ENCODE data around the gene KDM1B. TPM values are rescaled to one million over a fixed set of nuclear protein-coding genes. Genes with fewer than 3 reads are reported as not detected.

The KDM1B gene, protein sequence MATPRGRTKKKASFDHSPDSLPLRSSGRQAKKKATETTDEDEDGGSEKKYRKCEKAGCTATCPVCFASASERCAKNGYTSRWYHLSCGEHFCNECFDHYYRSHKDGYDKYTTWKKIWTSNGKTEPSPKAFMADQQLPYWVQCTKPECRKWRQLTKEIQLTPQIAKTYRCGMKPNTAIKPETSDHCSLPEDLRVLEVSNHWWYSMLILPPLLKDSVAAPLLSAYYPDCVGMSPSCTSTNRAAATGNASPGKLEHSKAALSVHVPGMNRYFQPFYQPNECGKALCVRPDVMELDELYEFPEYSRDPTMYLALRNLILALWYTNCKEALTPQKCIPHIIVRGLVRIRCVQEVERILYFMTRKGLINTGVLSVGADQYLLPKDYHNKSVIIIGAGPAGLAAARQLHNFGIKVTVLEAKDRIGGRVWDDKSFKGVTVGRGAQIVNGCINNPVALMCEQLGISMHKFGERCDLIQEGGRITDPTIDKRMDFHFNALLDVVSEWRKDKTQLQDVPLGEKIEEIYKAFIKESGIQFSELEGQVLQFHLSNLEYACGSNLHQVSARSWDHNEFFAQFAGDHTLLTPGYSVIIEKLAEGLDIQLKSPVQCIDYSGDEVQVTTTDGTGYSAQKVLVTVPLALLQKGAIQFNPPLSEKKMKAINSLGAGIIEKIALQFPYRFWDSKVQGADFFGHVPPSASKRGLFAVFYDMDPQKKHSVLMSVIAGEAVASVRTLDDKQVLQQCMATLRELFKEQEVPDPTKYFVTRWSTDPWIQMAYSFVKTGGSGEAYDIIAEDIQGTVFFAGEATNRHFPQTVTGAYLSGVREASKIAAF
- 15.8 and 17.6 TPM in 2 replicates for total RNA-seq (2021)
- percentile 54 among the genes with signal in this experiment for Bru-seq, nascent RNA
- BruChase-seq, experiment 1, labeled RNA remaining after a 2-hour chase = percentile 58 among the genes with signal in this experiment
- BruChase-seq, experiment 2, labeled RNA remaining after a 6-hour chase = percentile 63 among the genes with signal in this experiment
- long read RNA-seq, partial matches to known transcripts = 2 of 32 reads
- long read RNA-seq, other reads (novel, unspliced or antisense) = 30 of 32 reads

- DNase-seq (ENCODE audit: low spot score) = peak; percentile 98
- TF ChIP-seq EZH2 (IDR thresholded peaks at IDR 0.05; ENCODE audit: borderline replicate concordance, low read depth, low read length, poor library complexity, severe bottlenecking) = no peak
- TF ChIP-seq, protein P1, sequence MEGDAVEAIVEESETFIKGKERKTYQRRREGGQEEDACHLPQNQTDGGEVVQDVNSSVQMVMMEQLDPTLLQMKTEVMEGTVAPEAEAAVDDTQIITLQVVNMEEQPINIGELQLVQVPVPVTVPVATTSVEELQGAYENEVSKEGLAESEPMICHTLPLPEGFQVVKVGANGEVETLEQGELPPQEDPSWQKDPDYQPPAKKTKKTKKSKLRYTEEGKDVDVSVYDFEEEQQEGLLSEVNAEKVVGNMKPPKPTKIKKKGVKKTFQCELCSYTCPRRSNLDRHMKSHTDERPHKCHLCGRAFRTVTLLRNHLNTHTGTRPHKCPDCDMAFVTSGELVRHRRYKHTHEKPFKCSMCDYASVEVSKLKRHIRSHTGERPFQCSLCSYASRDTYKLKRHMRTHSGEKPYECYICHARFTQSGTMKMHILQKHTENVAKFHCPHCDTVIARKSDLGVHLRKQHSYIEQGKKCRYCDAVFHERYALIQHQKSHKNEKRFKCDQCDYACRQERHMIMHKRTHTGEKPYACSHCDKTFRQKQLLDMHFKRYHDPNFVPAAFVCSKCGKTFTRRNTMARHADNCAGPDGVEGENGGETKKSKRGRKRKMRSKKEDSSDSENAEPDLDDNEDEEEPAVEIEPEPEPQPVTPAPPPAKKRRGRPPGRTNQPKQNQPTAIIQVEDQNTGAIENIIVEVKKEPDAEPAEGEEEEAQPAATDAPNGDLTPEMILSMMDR (conservative IDR thresholded peaks at IDR 0.05; ENCODE audit: low read depth, low read length) = no peak
- H3K36me3 ChIP-seq (ENCODE audit: insufficient read depth, low read length, poor library complexity, severe bottlenecking) = no peaks in the 10 kb centered on the region
- intact Hi-C loops (cut with micrococcal nuclease; ENCODE audit: unreplicated experiment) = loop anchor here (10.0 kb wide), 1 partner anchor 349 kb away; no protein-coding TSS in a partner anchor
- peaks cover 7% of the 10 kb centered on the region for H3K4me1 ChIP-seq (ENCODE audit: insufficient read depth, low read length, poor library complexity, severe bottlenecking)
- H3K4me3 ChIP-seq (ENCODE audit: low read depth, low read length, poor library complexity, severe bottlenecking) = peak within 1 kb of the TSS; percentile 92
- ChIA-PET CTCF (interaction anchor here (0.5 to 0.6 kb wide), 2 partner anchors 14 to 109 kb away, joined by 4 to 5 read pairs; partner anchors contain the start of gene DEK), POLR2A (ENCODE audit: low non-redundant PET) (interaction anchor here (0.5 kb wide), 1 partner anchor 638 kb away, joined by 3 read pairs; no protein-coding TSS in a partner anchor)
- BruUV-seq (replicated peaks) = no TSS peak
- peak within 1 kb of the TSS; percentile 73 for H3K27ac ChIP-seq (ENCODE audit: low read depth, low read length, poor library complexity, severe bottlenecking)
- no peaks in the 10 kb centered on the region for H3K27me3 ChIP-seq (replicated peaks; ENCODE audit: insufficient read depth, low read depth, low read length, poor library complexity)
- H3K9me3 ChIP-seq (ENCODE audit: low read depth, low read length, poor library complexity, severe bottlenecking) = no peaks in the 10 kb centered on the region
These were observed at the start of gene KDM1B for GRCh38 chr6:18155150-18155863. Gene KDM1B (plus strand): TSS chr6:18155422. CDS start chr6:18159896, 4,474 bp downstream.

DNA sequence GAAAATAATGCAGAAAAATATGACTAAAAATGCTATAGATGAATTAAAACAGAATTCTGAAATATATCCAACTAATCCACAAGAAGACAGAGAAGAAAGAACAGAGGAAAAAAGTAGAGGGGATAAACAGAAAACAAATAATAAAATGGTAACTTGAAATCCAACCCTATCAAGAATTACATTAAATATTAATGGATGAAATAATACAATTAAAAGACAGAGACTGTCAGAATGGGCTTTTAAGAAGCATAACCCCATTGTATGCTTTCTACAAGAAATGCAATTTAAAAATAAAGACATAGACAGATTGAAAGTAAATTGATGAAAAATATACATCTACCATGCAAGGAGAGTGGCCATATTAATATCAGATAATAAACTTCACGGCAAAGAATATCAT, 48.2 kb upstream of the KDM1B start:
- ChIA-PET POLR2A (ENCODE audit: low non-redundant PET) (no interaction called here), CTCF (no interaction called here)
- Histone ChIP-seq H3K27ac (ENCODE audit: low read depth, low read length, poor library complexity, severe bottlenecking) (no peak overlapping the region), H3K4me1 (ENCODE audit: insufficient read depth, low read length, poor library complexity, severe bottlenecking) (no peaks in the 10 kb centered on the region), H3K36me3 (ENCODE audit: insufficient read depth, low read length, poor library complexity, severe bottlenecking) (no peaks in the 10 kb centered on the region), H3K27me3 (replicated peaks; ENCODE audit: insufficient read depth, low read depth, low read length, poor library complexity) (no peaks in the 10 kb centered on the region), H3K4me3 (ENCODE audit: low read depth, low read length, poor library complexity, severe bottlenecking) (no peak overlapping the region), H3K9me3 (ENCODE audit: low read depth, low read length, poor library complexity, severe bottlenecking) (no peaks in the 10 kb centered on the region)
- DNase-seq (ENCODE audit: low spot score) = no peak
- no TSS peak for BruUV-seq (replicated peaks)
- no peak for TF ChIP-seq EZH2 (IDR thresholded peaks at IDR 0.05; ENCODE audit: borderline replicate concordance, low read depth, low read length, poor library complexity, severe bottlenecking)
- TF ChIP-seq, protein P1 (conservative IDR thresholded peaks at IDR 0.05; ENCODE audit: low read depth, low read length) = no peak
- intact Hi-C loops (cut with micrococcal nuclease; ENCODE audit: unreplicated experiment) = no loop called here

DNA sequence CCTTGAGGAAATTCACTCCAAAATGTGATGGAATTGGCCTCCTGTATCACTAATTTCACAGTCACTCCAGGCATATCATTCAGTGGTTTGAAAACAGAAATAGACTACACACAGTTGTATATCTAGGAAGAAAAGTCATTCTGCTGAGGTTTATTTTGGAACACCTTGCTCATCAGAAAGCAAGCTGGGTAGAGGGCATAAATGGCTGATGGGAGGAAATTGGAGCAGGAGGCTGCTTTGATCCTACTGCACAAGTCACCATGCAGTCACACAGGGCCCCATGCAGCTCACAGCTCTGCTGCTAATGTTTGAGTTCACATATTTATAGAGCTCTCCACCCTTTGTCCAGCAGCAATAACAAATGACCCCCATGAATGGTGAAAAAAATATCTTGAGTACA, 45.1 kb upstream of the KDM1B start:
- CTCF ChIA-PET = no interaction called here
- Histone ChIP-seq H3K9me3 (ENCODE audit: low read depth, low read length, poor library complexity, severe bottlenecking) (no peaks in the 10 kb centered on the region), H3K4me3 (ENCODE audit: low read depth, low read length, poor library complexity, severe bottlenecking) (no peak overlapping the region), H3K27me3 (replicated peaks; ENCODE audit: insufficient read depth, low read depth, low read length, poor library complexity) (no peaks in the 10 kb centered on the region), H3K4me1 (ENCODE audit: insufficient read depth, low read length, poor library complexity, severe bottlenecking) (no peaks in the 10 kb centered on the region), H3K36me3 (ENCODE audit: insufficient read depth, low read length, poor library complexity, severe bottlenecking) (no peaks in the 10 kb centered on the region), H3K27ac (ENCODE audit: low read depth, low read length, poor library complexity, severe bottlenecking) (no peak overlapping the region)
- intact Hi-C loops (cut with micrococcal nuclease; ENCODE audit: unreplicated experiment) = no loop called here
- no TSS peak for BruUV-seq (replicated peaks)
- TF ChIP-seq, protein P1 (conservative IDR thresholded peaks at IDR 0.05; ENCODE audit: low read depth, low read length) = no peak
- no peak for TF ChIP-seq EZH2 (IDR thresholded peaks at IDR 0.05; ENCODE audit: borderline replicate concordance, low read depth, low read length, poor library complexity, severe bottlenecking)
- POLR2A ChIA-PET (ENCODE audit: low non-redundant PET) = no interaction called here
- DNase-seq (ENCODE audit: low spot score) = no peak

All from A673 (cell line).